ENCODE data around the gene REXO5. TPM values are rescaled to one million over a fixed set of nuclear protein-coding genes. Genes with fewer than 3 reads are reported as not detected.
"Not testable (repeated sequence)": the region's sequence is repeated elsewhere in the genome, so short reads cannot be mapped to it uniquely, and the experiment has no call there.

The REXO5 gene
- total and polyA plus RNA-seq, 2 donors (not counting 3 experiments of a cell fraction or from before 2014, with no cell fraction given) = 2.3 to 11.5 TPM

- no peak within 1 kb of the TSS for H3K27ac ChIP-seq (ENCODE audit: insufficient read depth, low read depth, low read length)
- intact Hi-C loops (cut with micrococcal nuclease) = no loop called here
- FAIRE-seq (no peak), DNase-seq (ENCODE audit: low read depth, low spot score) (peak; percentile 46)
- POLR2A ChIA-PET = interaction anchor here (1.1 kb wide), 1 partner anchor 22 kb away, joined by 3 read pairs; the partner anchor contains the start of gene THUMPD1
- no peak within 1 kb of the TSS for H3K9ac ChIP-seq (replicated peaks; ENCODE audit: extremely low read depth, insufficient read depth, low read length)
- no TSS peak for BruUV-seq (replicated peaks)
- peaks cover 7 to 9% of the 10 kb centered on the region in 2 experiments for H3K27me3 ChIP-seq (ENCODE audit: control insufficient read depth in 2 of 2, insufficient read depth in 2 of 2, low read length in 2 of 2)
- no peak for TF ChIP-seq EZH2 (IDR thresholded peaks at IDR 0.05; ENCODE audit: borderline replicate concordance, low read depth, low read length, severe bottlenecking)
- TF ChIP-seq POLR2AphosphoS5 (IDR thresholded peaks at IDR 0.05; ENCODE audit: insufficient read depth, low read depth, low read length) = no peak
- TF ChIP-seq FOS (IDR thresholded peaks at IDR 0.05; ENCODE audit: borderline replicate concordance, insufficient read depth, low read length) = no peak
- TF ChIP-seq JUN (IDR thresholded peaks at IDR 0.05; ENCODE audit: borderline replicate concordance, insufficient read depth, insufficient read length, low read depth) = no peak
- no peak for TF ChIP-seq POLR2A (IDR thresholded peaks at IDR 0.05; ENCODE audit: low read depth, low read length)
- TF ChIP-seq CTCF (IDR thresholded peaks at IDR 0.05; ENCODE audit: extremely low read depth in 1 of 2, insufficient read depth in 1 of 2, low read depth in 1 of 2, low read length in 2 of 2) = no peak
- TF ChIP-seq MAX (IDR thresholded peaks at IDR 0.05; ENCODE audit: insufficient read depth, insufficient read length) = no peak
- TF ChIP-seq MYC (IDR thresholded peaks at IDR 0.05; ENCODE audit: low read depth, low read length) = no peak
- no peak for TF ChIP-seq GATA2 (IDR thresholded peaks at IDR 0.05; ENCODE audit: insufficient read depth, insufficient read length, low read depth, low read length)
- no peaks in the 10 kb centered on the region for H3K79me2 ChIP-seq (ENCODE audit: control insufficient read depth, insufficient read depth, low read length)
- no peaks in the 10 kb centered on the region for H4K20me1 ChIP-seq (replicated peaks; ENCODE audit: control insufficient read depth, extremely low read depth, insufficient read depth, low read length)
- no peaks in the 10 kb centered on the region for H3K36me3 ChIP-seq (ENCODE audit: control insufficient read depth in 2 of 2, extremely low read depth in 1 of 2, insufficient read depth in 2 of 2, low read length in 2 of 2)
- peak within 1 kb of the TSS in 1 of 3 experiments; percentile 61 for H3K4me3 ChIP-seq (replicated peaks in 1 of 3; ENCODE audit: insufficient read depth in 1 of 3, low read depth in 1 of 3, low read length in 3 of 3)
- peak within 1 kb of the TSS; percentile 62 for H3K4me2 ChIP-seq (ENCODE audit: insufficient read depth, low read length)
- H3K9me3 ChIP-seq (replicated peaks; ENCODE audit: control insufficient read depth, insufficient read depth, low read length) = no peaks in the 10 kb centered on the region
- CTCF ChIA-PET = interaction anchor here (3.2 kb wide), 1 partner anchor 10 kb away, joined by 15 read pairs; no protein-coding TSS in a partner anchor
- dilution Hi-C loops (cut with MboI; ENCODE audit: extremely low pct_ligation_motif_present, low sequenced_read_pairs) = no loop called here
- no peaks in the 10 kb centered on the region for H3K9me1 ChIP-seq (replicated peaks; ENCODE audit: control insufficient read depth, extremely low read depth, insufficient read depth, low read length)
- peak within 1 kb of the TSS; percentile 81 for H2AFZ ChIP-seq (ENCODE audit: low read depth, low read length)
- no peaks in the 10 kb centered on the region for H3K4me1 ChIP-seq (ENCODE audit: control insufficient read depth, extremely low read depth, insufficient read depth, low read length)
Measured at GRCh38 chr16:20763461-20764232, 42.7 kb upstream of the REXO5 start, which contains the start of gene ACSM3. Gene ACSM3 (plus strand): TSS chr16:20764014. CDS start chr16:20770035, 6,021 bp downstream.

DNA sequence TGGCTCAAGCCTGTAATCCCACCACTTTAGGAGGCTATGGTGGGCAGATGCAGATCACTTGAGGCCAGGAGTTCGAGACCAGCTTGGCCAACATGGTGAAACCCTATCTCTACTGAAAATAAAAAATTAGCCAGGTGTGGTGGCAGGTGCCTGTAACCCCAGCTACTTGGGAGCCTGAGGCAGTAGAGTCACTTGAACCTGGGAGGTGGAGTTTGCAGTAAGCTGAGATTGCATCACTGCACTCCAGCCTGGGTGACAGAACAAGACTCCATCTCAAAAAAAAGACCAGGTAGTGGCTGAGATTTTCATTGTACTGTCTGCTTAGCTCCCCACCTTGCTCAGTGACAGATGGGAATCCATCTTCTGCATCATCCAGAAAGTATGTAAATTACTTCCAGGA lies 41.9 kb upstream of the REXO5 start:
- FAIRE-seq; POLR2A ChIA-PET; H3K36me3 ChIP-seq (ENCODE audit: control insufficient read depth in 2 of 2, extremely low read depth in 1 of 2, insufficient read depth in 2 of 2, low read length in 2 of 2); H3K27me3 ChIP-seq (ENCODE audit: control insufficient read depth in 2 of 2, insufficient read depth in 2 of 2, low read length in 2 of 2); H3K9me3 ChIP-seq (replicated peaks; ENCODE audit: control insufficient read depth, insufficient read depth, low read length); H3K79me2 ChIP-seq (ENCODE audit: control insufficient read depth, insufficient read depth, low read length); H3K9me1 ChIP-seq (replicated peaks; ENCODE audit: control insufficient read depth, extremely low read depth, insufficient read depth, low read length); H3K4me3 ChIP-seq (replicated peaks in 1 of 3; ENCODE audit: insufficient read depth in 1 of 3, low read depth in 1 of 3, low read length in 3 of 3); intact Hi-C loops (cut with micrococcal nuclease); H2AFZ ChIP-seq (ENCODE audit: low read depth, low read length); H3K4me2 ChIP-seq (ENCODE audit: insufficient read depth, low read length); H4K20me1 ChIP-seq (replicated peaks; ENCODE audit: control insufficient read depth, extremely low read depth, insufficient read depth, low read length); H3K4me1 ChIP-seq (ENCODE audit: control insufficient read depth, extremely low read depth, insufficient read depth, low read length); DNase-seq (ENCODE audit: low read depth, low spot score); H3K9ac ChIP-seq (replicated peaks; ENCODE audit: extremely low read depth, insufficient read depth, low read length); H3K27ac ChIP-seq (ENCODE audit: insufficient read depth, low read depth, low read length); BruUV-seq (replicated peaks); dilution Hi-C loops (cut with MboI; ENCODE audit: extremely low pct_ligation_motif_present, low sequenced_read_pairs): not testable (repeated sequence)
- CTCF ChIA-PET = interaction anchor here (3.2 kb wide), 1 partner anchor 10 kb away, joined by 15 read pairs; no protein-coding TSS in a partner anchor

All from endothelial cell of umbilical vein (primary cell).